Measurements from ENCODE around the gene ANGPTL5. TPM values are rescaled to one million over a fixed set of nuclear protein-coding genes. Genes with fewer than 3 reads are reported as not detected.

ANGPTL5 gene
- polyA plus RNA-seq, 1 of the 3 experiments (the other 2 are of a cell fraction): not detected

DNA sequence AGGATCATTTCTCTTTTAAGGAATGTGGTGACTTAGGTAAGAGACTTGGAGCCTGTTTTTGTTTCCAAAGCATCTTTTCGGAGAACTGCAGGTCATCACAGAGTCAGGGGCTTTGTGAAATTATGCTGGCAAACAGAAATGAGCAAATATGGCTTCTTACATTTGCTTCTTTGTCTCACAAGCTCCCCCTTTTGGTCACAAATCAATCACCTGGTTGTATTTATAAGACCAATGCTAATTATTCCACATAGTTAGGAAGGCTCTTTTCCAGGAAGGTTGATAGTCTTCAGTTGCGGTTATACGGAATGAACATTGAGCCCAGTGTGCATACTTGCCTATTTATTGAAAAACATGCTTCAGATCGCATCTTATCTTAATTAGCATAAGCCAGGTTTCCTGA, 36.1 kb downstream of the ANGPTL5 start:
- H3K79me2 ChIP-seq (ENCODE audit: insufficient read depth): no peaks in the 10 kb centered on the region
- H3K4me2 ChIP-seq: no peak overlapping the region
- no peaks in the 10 kb centered on the region for H3K27me3 ChIP-seq (ENCODE audit: insufficient read depth)
- H3K36me3 ChIP-seq (replicated peaks in 1 of 2; ENCODE audit: control insufficient read depth in 1 of 2, insufficient read depth in 2 of 2, low read length in 1 of 2): no peaks in the 10 kb centered on the region
- H3K4me1 ChIP-seq (ENCODE audit: control insufficient read depth in 1 of 2, insufficient read depth in 2 of 2, low read depth in 1 of 2, low read length in 1 of 2): no peaks in the 10 kb centered on the region
- H3F3A ChIP-seq (replicated peaks; ENCODE audit: insufficient read depth): no peaks in the 10 kb centered on the region
- no peak overlapping the region for H3K9ac ChIP-seq
- POLR2A ChIA-PET: no interaction called here
- H2AFZ ChIP-seq (ENCODE audit: low read depth): peak overlapping the region; percentile 63; the same call in 1 of the 2 replicates
- no peaks in the 10 kb centered on the region for H3K9me2 ChIP-seq
- CTCF ChIA-PET: interaction anchor here (1.0 to 4.5 kb wide), 7 partner anchors 14 to 127 kb away, joined by 3 to 32 read pairs (median 4); no protein-coding TSS in a partner anchor
- no peaks in the 10 kb centered on the region for H4K20me1 ChIP-seq (ENCODE audit: insufficient read depth)
- no peak overlapping the region for H3K27ac ChIP-seq (ENCODE audit: low read depth in 2 of 2, low read length in 1 of 2)
- peak; percentile 8 for DNase-seq
- H3K9me3 ChIP-seq: no peaks in the 10 kb centered on the region
- WGBS (ENCODE audit: low lambda C conversion rate): 15% methylated on average over 4 of the region's 4 CpGs
- H3K4me3 ChIP-seq (ENCODE audit: low read depth in 2 of 2, low read length in 1 of 2): no peak overlapping the region
- TF ChIP-seq YY1 (IDR thresholded peaks at IDR 0.05; ENCODE audit: low read depth) (peak; percentile 74; the same call in 1 of the 2 replicates), SMC3 (IDR thresholded peaks at IDR 0.05; ENCODE audit: low read depth, low read length) (0 out of 2 replicates have a peak, but pooled peaks have one; percentile 18), CHD2 (IDR thresholded peaks at IDR 0.05; ENCODE audit: low read length, partially characterized antibody) (no peak), RAD21 (IDR thresholded peaks at IDR 0.05; ENCODE audit: low read length) (peak; percentile 28), EP300 (IDR thresholded peaks at IDR 0.05; ENCODE audit: borderline replicate concordance in 1 of 2, low read depth in 1 of 2, low read length in 1 of 2) (no peak), NFIC (IDR thresholded peaks at IDR 0.05; ENCODE audit: borderline replicate concordance) (no peak)
- TF ChIP-seq, protein P1, sequence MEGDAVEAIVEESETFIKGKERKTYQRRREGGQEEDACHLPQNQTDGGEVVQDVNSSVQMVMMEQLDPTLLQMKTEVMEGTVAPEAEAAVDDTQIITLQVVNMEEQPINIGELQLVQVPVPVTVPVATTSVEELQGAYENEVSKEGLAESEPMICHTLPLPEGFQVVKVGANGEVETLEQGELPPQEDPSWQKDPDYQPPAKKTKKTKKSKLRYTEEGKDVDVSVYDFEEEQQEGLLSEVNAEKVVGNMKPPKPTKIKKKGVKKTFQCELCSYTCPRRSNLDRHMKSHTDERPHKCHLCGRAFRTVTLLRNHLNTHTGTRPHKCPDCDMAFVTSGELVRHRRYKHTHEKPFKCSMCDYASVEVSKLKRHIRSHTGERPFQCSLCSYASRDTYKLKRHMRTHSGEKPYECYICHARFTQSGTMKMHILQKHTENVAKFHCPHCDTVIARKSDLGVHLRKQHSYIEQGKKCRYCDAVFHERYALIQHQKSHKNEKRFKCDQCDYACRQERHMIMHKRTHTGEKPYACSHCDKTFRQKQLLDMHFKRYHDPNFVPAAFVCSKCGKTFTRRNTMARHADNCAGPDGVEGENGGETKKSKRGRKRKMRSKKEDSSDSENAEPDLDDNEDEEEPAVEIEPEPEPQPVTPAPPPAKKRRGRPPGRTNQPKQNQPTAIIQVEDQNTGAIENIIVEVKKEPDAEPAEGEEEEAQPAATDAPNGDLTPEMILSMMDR (IDR thresholded peaks at IDR 0.05): peak; percentile 67
- TF ChIP-seq, protein P2, sequence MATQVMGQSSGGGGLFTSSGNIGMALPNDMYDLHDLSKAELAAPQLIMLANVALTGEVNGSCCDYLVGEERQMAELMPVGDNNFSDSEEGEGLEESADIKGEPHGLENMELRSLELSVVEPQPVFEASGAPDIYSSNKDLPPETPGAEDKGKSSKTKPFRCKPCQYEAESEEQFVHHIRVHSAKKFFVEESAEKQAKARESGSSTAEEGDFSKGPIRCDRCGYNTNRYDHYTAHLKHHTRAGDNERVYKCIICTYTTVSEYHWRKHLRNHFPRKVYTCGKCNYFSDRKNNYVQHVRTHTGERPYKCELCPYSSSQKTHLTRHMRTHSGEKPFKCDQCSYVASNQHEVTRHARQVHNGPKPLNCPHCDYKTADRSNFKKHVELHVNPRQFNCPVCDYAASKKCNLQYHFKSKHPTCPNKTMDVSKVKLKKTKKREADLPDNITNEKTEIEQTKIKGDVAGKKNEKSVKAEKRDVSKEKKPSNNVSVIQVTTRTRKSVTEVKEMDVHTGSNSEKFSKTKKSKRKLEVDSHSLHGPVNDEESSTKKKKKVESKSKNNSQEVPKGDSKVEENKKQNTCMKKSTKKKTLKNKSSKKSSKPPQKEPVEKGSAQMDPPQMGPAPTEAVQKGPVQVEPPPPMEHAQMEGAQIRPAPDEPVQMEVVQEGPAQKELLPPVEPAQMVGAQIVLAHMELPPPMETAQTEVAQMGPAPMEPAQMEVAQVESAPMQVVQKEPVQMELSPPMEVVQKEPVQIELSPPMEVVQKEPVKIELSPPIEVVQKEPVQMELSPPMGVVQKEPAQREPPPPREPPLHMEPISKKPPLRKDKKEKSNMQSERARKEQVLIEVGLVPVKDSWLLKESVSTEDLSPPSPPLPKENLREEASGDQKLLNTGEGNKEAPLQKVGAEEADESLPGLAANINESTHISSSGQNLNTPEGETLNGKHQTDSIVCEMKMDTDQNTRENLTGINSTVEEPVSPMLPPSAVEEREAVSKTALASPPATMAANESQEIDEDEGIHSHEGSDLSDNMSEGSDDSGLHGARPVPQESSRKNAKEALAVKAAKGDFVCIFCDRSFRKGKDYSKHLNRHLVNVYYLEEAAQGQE (IDR thresholded peaks at IDR 0.05; ENCODE audit: low read depth, low read length): no peak

DNA sequence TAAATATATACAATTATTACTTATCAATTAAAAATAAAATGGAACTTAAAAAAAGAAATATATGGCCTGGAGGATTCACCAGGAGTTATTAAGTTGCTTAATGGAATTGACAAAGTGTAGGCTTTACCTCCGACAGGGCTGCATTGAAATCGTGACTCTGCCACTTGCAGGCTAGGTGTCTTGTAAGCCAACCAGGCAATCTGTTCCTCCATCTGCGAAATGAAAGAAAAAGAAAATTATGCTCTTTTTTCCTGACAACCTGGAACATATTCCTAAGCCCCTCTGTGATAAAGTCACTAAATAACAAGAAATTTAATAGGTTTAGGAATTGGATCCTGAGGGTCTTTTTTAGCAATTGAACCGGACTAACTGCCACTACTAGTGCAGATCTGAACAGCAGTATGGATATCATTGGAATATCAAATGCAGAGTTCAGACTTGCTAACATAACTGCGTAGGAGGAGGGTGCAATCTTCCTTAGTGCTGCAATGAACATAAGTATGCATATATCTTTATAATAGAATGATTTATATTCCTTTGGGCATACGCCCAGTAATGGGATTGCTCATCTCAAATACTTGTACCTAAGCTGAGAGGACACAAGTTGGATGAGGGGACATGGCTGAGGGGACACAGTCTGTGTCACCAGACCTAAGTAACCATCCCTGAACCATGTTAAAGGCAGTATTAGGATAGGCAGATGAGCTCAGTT, 44.0 kb downstream of the ANGPTL5 start:
- Histone ChIP-seq H4K20me1 (ENCODE audit: insufficient read depth) (no peaks in the 10 kb centered on the region), H3F3A (replicated peaks; ENCODE audit: insufficient read depth) (peaks cover 2% of the 10 kb centered on the region), H3K9me3 (no peaks in the 10 kb centered on the region), H3K79me2 (ENCODE audit: insufficient read depth) (no peaks in the 10 kb centered on the region), H3K4me3 (ENCODE audit: low read depth in 2 of 2, low read length in 1 of 2) (no peak overlapping the region), H3K27ac (ENCODE audit: low read depth in 2 of 2, low read length in 1 of 2) (0 out of 4 replicates have a peak overlapping the region, but pooled peaks of 1 of the 2 experiments have one; percentile 7), H3K27me3 (ENCODE audit: insufficient read depth) (no peaks in the 10 kb centered on the region), H3K9ac (no peak overlapping the region), H3K4me2 (peak overlapping the region; percentile 5; the same call in 1 of the 2 replicates), H3K36me3 (replicated peaks in 1 of 2; ENCODE audit: control insufficient read depth in 1 of 2, insufficient read depth in 2 of 2, low read length in 1 of 2) (no peaks in the 10 kb centered on the region), H3K9me2 (no peaks in the 10 kb centered on the region), H3K4me1 (ENCODE audit: control insufficient read depth in 1 of 2, insufficient read depth in 2 of 2, low read depth in 1 of 2, low read length in 1 of 2) (0 out of 4 replicates have a peak, but pooled peaks cover 0 to 8% of the 10 kb centered on the region in 2 experiments), H2AFZ (ENCODE audit: low read depth) (0 out of 2 replicates have a peak overlapping the region, but pooled peaks have one; percentile 38)
- CTCF ChIA-PET: interaction anchor here (1.8 kb wide), 1 partner anchor 135 kb away, joined by 4 read pairs; no protein-coding TSS in a partner anchor
- POLR2A ChIA-PET: no interaction called here
- TF ChIP-seq TEAD4 (IDR thresholded peaks at IDR 0.05; ENCODE audit: borderline replicate concordance, insufficient read depth) (no peak), EP300 (IDR thresholded peaks at IDR 0.05; ENCODE audit: borderline replicate concordance in 1 of 2, low read depth in 1 of 2, low read length in 1 of 2) (no peak), GATA2 (CRISPR knock-in tag; IDR thresholded peaks at IDR 0.05) (no peak), SMC3 (IDR thresholded peaks at IDR 0.05; ENCODE audit: low read depth, low read length) (no peak), RCOR1 (IDR thresholded peaks at IDR 0.05; ENCODE audit: low read length) (no peak), TAF1 (IDR thresholded peaks at IDR 0.05; ENCODE audit: borderline replicate concordance, low read depth, low read length) (no peak), GABPA (IDR thresholded peaks at IDR 0.05; ENCODE audit: low read depth) (no peak)
- TF ChIP-seq, protein P3, sequence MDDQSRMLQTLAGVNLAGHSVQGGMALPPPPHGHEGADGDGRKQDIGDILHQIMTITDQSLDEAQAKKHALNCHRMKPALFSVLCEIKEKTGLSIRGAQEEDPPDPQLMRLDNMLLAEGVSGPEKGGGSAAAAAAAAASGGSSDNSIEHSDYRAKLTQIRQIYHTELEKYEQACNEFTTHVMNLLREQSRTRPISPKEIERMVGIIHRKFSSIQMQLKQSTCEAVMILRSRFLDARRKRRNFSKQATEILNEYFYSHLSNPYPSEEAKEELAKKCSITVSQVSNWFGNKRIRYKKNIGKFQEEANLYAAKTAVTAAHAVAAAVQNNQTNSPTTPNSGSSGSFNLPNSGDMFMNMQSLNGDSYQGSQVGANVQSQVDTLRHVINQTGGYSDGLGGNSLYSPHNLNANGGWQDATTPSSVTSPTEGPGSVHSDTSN (IDR thresholded peaks at IDR 0.05): peak; percentile 5; the same call in 1 of the 2 replicates
- TF ChIP-seq, protein P4, sequence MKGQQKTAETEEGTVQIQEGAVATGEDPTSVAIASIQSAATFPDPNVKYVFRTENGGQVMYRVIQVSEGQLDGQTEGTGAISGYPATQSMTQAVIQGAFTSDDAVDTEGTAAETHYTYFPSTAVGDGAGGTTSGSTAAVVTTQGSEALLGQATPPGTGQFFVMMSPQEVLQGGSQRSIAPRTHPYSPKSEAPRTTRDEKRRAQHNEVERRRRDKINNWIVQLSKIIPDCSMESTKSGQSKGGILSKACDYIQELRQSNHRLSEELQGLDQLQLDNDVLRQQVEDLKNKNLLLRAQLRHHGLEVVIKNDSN (IDR thresholded peaks at IDR 0.05; ENCODE audit: borderline replicate concordance, low read depth): no peak
- DNase-seq: no peak
- WGBS (ENCODE audit: low lambda C conversion rate): 43% methylated on average over 6 of the region's 6 CpGs

Measured in SK-N-SH (cell line).